Left ventricle myocardium inferior (tissue), 1 donor: Measurements from ENCODE around the gene FRK. TPM values are rescaled to one million over a fixed set of nuclear protein-coding genes. Genes with fewer than 3 reads are reported as not detected.

Experiments
- DNase-seq: peaks from one replicate; pipeline ENCODE4 v3.0.0-alpha.2; 2020
- H3K27ac ChIP-seq: fragments of 200-600 bp; replicated peaks from 2 replicates; pipeline ENCODE4 v1.8.0; 2021
- H3K27me3 ChIP-seq: fragments of 200-600 bp; 2 replicates; pipeline ENCODE4 v1.8.0; 2021; ENCODE audit warnings: low read depth
- H3K36me3 ChIP-seq: fragments of 200-600 bp; 2 replicates; pipeline ENCODE4 v1.8.0; 2021
- H3K4me1 ChIP-seq: fragments of 200-600 bp; 2 replicates; pipeline ENCODE4 v1.8.0; 2021
- H3K4me3 ChIP-seq: fragments of 200-600 bp; 2 replicates; pipeline ENCODE4 v1.8.0; 2021; ENCODE audit warnings: mild to moderate bottlenecking, moderate library complexity
- H3K9me3 ChIP-seq: fragments of 200-600 bp; replicated peaks from 2 replicates; pipeline ENCODE4 v1.8.0; 2021
- intact Hi-C: fragments of 100-400 bp; cut with micrococcal nuclease; formaldehyde crosslinking; loops from one replicate; pipeline ENCODE4 v1.11.0; 2022
- total RNA-seq: library from RNA; stranded (reverse); fragmentation: NEBNext Ultra II Directional; extraction: Animal tissue kit (Norgen Biotek cat#: 25700); gene quantifications from one replicate; pipeline ENCODE4 v1.2.1, GENCODE V29; 2021
- TF ChIP-seq, protein P1 (sequence below): fragments of 200-600 bp; IDR thresholded peaks from 2 replicates; pipeline ENCODE4 v1.8.0; 2021; ENCODE audit warnings: antibody characterized with exemption, mild to moderate bottlenecking, borderline replicate concordance
- donor health status: DM: no; HTN: yes; CAD: no; lungs with severe emphysema.

FRK gene
- total RNA-seq, 1 donor from 2014 or later: 11.2 TPM

DNA sequence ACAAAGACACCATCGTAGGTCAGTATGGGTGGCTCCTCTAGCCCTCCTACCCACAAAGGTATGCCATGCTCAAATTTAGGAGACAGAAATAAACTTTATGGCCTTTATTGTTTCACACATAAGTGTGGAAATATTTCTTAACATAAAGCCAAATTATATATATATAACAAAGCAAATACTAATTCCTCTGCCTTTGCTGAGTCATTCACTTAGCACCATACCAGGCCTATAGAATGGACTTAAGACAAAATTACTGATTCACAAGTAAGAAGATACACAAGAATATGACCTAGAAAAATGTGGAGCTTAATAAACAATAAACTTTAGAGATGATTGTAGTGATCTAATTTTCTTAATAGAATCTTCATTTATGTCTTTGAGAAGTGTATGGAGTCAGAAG is 5.2 kb downstream of the FRK start:
- DNase-seq: no peak

DNA sequence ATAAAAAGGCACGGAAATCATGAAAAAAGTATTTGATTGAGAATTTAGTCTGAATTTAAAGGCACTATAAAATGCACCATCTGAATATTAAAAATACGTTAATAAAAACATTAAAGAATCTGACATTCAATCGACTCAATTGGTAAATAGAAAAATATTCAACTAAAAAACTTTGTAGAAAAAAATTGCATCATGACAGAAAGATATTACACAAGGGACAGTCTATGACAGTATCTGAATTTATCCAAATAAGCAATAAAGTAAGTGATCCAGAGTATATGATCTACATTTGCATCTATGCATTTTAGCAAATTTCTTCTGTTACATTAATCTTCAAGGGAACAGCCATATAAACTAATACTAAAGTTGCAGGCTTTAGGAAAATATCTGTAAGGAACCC is 9.4 kb downstream of the FRK start:
- H3K36me3 ChIP-seq: no peaks in the 10 kb centered on the region
- intact Hi-C loops: no loop called here
- peaks cover 4% of the 10 kb centered on the region for H3K9me3 ChIP-seq
- DNase-seq: no peak
- no peaks in the 10 kb centered on the region for H3K27me3 ChIP-seq
- H3K4me3 ChIP-seq: no peak overlapping the region
- H3K27ac ChIP-seq: no peak overlapping the region
- TF ChIP-seq, protein P1, sequence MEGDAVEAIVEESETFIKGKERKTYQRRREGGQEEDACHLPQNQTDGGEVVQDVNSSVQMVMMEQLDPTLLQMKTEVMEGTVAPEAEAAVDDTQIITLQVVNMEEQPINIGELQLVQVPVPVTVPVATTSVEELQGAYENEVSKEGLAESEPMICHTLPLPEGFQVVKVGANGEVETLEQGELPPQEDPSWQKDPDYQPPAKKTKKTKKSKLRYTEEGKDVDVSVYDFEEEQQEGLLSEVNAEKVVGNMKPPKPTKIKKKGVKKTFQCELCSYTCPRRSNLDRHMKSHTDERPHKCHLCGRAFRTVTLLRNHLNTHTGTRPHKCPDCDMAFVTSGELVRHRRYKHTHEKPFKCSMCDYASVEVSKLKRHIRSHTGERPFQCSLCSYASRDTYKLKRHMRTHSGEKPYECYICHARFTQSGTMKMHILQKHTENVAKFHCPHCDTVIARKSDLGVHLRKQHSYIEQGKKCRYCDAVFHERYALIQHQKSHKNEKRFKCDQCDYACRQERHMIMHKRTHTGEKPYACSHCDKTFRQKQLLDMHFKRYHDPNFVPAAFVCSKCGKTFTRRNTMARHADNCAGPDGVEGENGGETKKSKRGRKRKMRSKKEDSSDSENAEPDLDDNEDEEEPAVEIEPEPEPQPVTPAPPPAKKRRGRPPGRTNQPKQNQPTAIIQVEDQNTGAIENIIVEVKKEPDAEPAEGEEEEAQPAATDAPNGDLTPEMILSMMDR: no peak
- H3K4me1 ChIP-seq: peaks cover 5% of the 10 kb centered on the region

More for the DNA sequence above, 5.2 kb downstream of the FRK start:
- TF ChIP-seq, protein P1: no peak
- H3K9me3 ChIP-seq: no peaks in the 10 kb centered on the region
- intact Hi-C loops: no loop called here
- H3K27me3 ChIP-seq: no peaks in the 10 kb centered on the region
- no peaks in the 10 kb centered on the region for H3K36me3 ChIP-seq
- H3K4me3 ChIP-seq: no peak overlapping the region
- H3K27ac ChIP-seq: no peak overlapping the region
- H3K4me1 ChIP-seq: peaks cover 7% of the 10 kb centered on the region

DNA sequence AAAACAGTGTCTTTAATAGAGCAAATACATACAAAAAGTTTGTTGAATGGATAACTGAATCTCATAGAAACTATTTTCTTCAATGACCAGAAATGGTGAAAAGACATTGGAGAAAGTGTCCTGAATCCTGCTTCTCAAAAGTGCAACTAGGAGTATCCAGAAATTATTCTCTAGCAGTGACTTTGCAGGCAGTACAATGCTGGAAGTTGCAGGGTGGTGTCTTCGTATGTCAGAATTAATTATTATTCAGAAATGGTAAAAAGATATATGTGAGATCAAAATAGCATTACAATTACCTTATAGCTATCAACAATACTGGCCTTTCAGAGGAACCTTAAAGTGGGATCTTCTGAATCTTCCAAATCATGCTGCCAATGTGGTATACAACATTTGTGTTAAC is 10.0 kb downstream of the FRK start:
- no peak for DNase-seq
- no peak overlapping the region for H3K4me3 ChIP-seq
- H3K4me1 ChIP-seq: peaks cover 5% of the 10 kb centered on the region
- H3K27ac ChIP-seq: no peak overlapping the region
- no peaks in the 10 kb centered on the region for H3K27me3 ChIP-seq
- TF ChIP-seq, protein P1: no peak
- intact Hi-C loops: no loop called here
- H3K9me3 ChIP-seq: peaks cover 8% of the 10 kb centered on the region
- H3K36me3 ChIP-seq: no peaks in the 10 kb centered on the region

DNA sequence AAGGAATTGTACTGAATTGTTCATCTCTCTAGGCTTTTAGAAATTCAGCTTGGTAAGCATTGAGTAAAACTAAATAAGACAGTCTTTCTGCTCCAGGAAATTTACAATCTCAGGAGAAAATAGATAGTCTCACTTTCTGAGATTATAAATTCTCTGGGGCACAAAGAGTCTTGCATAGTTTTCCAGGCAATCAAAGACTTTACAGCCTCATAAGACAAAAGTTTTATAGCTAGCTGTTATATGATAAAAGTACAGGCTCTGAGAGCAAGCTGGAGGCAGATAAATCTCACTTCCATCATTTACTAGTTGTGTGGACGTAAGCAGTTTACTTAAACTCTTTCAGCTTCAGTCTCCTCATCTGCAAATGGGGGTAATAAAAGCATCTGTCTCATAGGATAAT is 11.4 kb downstream of the FRK start:
- Histone ChIP-seq H3K4me1 (peaks cover 5% of the 10 kb centered on the region), H3K27me3 (no peaks in the 10 kb centered on the region), H3K27ac (no peak overlapping the region), H3K4me3 (no peak overlapping the region), H3K9me3 (peaks cover 12% of the 10 kb centered on the region), H3K36me3 (no peaks in the 10 kb centered on the region)
- TF ChIP-seq, protein P1: no peak
- intact Hi-C loops: no loop called here
- DNase-seq: no peak

DNA sequence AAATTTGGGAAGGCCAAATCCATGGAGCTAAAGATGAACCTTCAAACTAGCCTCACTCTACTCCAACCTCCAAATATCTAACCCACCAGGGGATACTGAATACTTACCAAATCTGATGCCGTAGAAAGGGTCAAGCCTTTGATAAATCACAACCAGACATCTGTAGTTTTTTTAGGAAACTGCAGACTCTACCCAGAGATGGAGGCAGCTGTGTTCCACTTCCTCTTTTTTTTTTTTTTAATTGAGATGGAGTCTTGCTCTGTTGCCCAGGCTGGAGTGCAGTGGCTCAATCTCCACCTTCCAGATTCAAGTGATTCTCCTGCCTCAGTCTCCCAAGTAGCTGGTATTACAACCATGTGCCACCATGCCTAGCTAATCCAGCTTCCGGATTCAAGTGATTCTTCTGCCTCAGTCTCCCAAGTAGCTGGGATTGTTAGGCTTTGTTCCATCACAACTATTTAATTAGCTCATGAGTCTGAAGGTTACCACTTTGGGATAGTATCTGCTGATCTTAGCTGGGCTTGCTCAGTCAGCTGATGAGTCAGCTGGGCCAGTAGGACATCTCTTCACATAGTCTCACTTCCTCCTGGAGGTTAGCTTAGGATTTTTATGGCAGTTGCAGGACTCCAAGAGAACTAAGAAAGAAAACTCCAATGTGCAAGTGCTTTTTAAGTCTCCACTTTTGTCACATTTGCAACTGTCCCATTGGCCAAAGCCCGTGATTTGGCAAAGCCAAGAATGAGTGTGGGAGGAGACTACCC is 13.3 kb downstream of the FRK start:
- H3K27me3 ChIP-seq: no peaks in the 10 kb centered on the region
- H3K27ac ChIP-seq: no peak overlapping the region
- TF ChIP-seq, protein P1: no peak
- H3K4me3 ChIP-seq: no peak overlapping the region
- DNase-seq: no peak
- peaks cover 5% of the 10 kb centered on the region for H3K4me1 ChIP-seq
- intact Hi-C loops: no loop called here
- H3K36me3 ChIP-seq: no peaks in the 10 kb centered on the region
- peaks cover 18% of the 10 kb centered on the region for H3K9me3 ChIP-seq
